Measurements from ENCODE around the gene MMP25.

Gene MMP25

GRCh38 chr16:3098459-3099394, 52.4 kb downstream of the MMP25 start, which contains the start of gene ZSCAN10:
TSS of gene ZSCAN10 (minus strand) at chr16:3099294. CDS start at chr16:3092937, 6,357 bp downstream.
- Histone ChIP-seq H3K4me1 (ENCODE audit: insufficient read depth, insufficient read length) (peaks cover 18% of the 10 kb centered on the region), H3K9ac (ENCODE audit: insufficient read length, low read depth) (peak within 1 kb of the TSS; percentile 99)

GRCh38 chr16:3099395-3099731, 53.0 kb downstream of the MMP25 start:
- H3K9ac ChIP-seq (ENCODE audit: insufficient read length, low read depth) = peak overlapping the region; percentile 99
- peak overlapping the region; percentile 97 for H3K4me3 ChIP-seq (ENCODE audit: insufficient read length, low read depth)
- H3K9me3 ChIP-seq (ENCODE audit: insufficient read depth, low read length) = no peaks in the 10 kb centered on the region
- TF ChIP-seq ZNF274 (IDR thresholded peaks at IDR 0.05; ENCODE audit: low read depth, low read length) = no peak
- no peak for TF ChIP-seq SUZ12 (IDR thresholded peaks at IDR 0.05; ENCODE audit: extremely low read depth, insufficient read depth, insufficient read length)
- peak; percentile 4 for TF ChIP-seq YY1 (IDR thresholded peaks at IDR 0.05; ENCODE audit: insufficient read depth, insufficient read length)
- no peaks in the 10 kb centered on the region for H3K27me3 ChIP-seq (ENCODE audit: insufficient read depth, insufficient read length)
- no peak for DNase-seq (ENCODE audit: low read depth, low spot score)
- H3K36me3 ChIP-seq (ENCODE audit: insufficient read depth, insufficient read length, low read length) = peaks cover 1% of the 10 kb centered on the region
- H3K4me1 ChIP-seq (ENCODE audit: insufficient read depth, insufficient read length) = peaks cover 18% of the 10 kb centered on the region

More at GRCh38 chr16:3098459-3099394, 52.4 kb downstream of the MMP25 start, which contains the start of gene ZSCAN10:
- Histone ChIP-seq H3K36me3 (ENCODE audit: insufficient read depth, insufficient read length, low read length) (peaks cover 2% of the 10 kb centered on the region), H3K9me3 (ENCODE audit: insufficient read depth, low read length) (no peaks in the 10 kb centered on the region), H3K27me3 (ENCODE audit: insufficient read depth, insufficient read length) (no peaks in the 10 kb centered on the region), H3K4me3 (ENCODE audit: insufficient read length, low read depth) (peak within 1 kb of the TSS; percentile 97)
- DNase-seq (ENCODE audit: low read depth, low spot score) = peak; percentile 86
- TF ChIP-seq YY1 (IDR thresholded peaks at IDR 0.05; ENCODE audit: insufficient read depth, insufficient read length) (no peak), ZNF274 (IDR thresholded peaks at IDR 0.05; ENCODE audit: low read depth, low read length) (no peak), SUZ12 (IDR thresholded peaks at IDR 0.05; ENCODE audit: extremely low read depth, insufficient read depth, insufficient read length) (no peak)

DNA sequence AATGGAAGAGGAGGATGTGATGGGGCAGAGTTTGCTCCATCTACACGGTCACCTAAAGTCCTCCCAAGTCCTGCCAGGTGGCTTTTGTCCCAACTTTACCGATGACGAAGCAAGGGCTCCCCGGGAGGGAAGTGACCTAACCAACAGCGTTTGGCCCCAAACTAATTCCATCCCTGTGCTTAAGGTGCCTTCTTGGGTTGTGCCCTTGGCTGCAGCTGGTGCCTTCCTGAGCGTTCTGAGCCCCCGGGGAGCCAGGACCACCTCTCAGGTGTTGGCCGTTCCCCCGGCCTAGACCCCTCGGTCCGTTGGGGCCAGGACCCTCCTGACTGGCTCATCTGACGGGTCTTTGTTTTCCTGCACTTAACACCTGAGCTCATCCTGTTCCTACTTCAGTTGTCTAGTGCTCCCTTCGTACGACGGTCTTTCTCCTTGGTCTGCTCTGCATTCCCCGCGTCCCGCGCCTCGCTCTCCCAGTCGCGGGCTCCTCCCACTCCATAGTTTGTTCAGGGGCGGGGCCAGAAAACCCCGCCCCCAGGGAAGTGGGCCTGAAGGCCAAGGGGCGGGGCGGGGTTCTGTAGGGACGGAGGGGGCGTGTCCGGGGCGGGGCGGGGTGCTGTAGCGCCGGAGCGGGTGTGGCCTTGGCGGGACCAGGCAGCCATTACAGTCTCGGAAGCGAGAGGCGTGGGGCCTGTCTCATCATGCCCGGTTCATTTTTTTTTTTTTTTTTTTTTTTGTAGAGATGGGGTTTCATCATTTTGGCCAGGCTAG, 53.6 kb downstream of the MMP25 start:
- H3K27me3 ChIP-seq (ENCODE audit: insufficient read depth, insufficient read length) = no peaks in the 10 kb centered on the region
- TF ChIP-seq YY1 (IDR thresholded peaks at IDR 0.05; ENCODE audit: insufficient read depth, insufficient read length) (peak; percentile 4), ZNF274 (IDR thresholded peaks at IDR 0.05; ENCODE audit: low read depth, low read length) (no peak)
- no peaks in the 10 kb centered on the region for H3K36me3 ChIP-seq (ENCODE audit: insufficient read depth, insufficient read length, low read length)
- no peaks in the 10 kb centered on the region for H3K9me3 ChIP-seq (ENCODE audit: insufficient read depth, low read length)
- peak; percentile 88 for DNase-seq (ENCODE audit: low read depth, low spot score)
- H3K4me1 ChIP-seq (ENCODE audit: insufficient read depth, insufficient read length) = peaks cover 18% of the 10 kb centered on the region
- H3K4me3 ChIP-seq (ENCODE audit: insufficient read length, low read depth) = peak overlapping the region; percentile 97
- H3K9ac ChIP-seq (ENCODE audit: insufficient read length, low read depth) = peak overlapping the region; percentile 99

GRCh38 chr16:3101018-3101840, 54.9 kb downstream of the MMP25 start:
- TF ChIP-seq SUZ12 (IDR thresholded peaks at IDR 0.05; ENCODE audit: extremely low read depth, insufficient read depth, insufficient read length) (no peak), YY1 (IDR thresholded peaks at IDR 0.05; ENCODE audit: insufficient read depth, insufficient read length) (no peak), ZNF274 (IDR thresholded peaks at IDR 0.05; ENCODE audit: low read depth, low read length) (no peak)
- Histone ChIP-seq H3K36me3 (ENCODE audit: insufficient read depth, insufficient read length, low read length) (no peaks in the 10 kb centered on the region), H3K9me3 (ENCODE audit: insufficient read depth, low read length) (no peaks in the 10 kb centered on the region), H3K4me3 (ENCODE audit: insufficient read length, low read depth) (no peak overlapping the region), H3K4me1 (ENCODE audit: insufficient read depth, insufficient read length) (peaks cover 17% of the 10 kb centered on the region), H3K27me3 (ENCODE audit: insufficient read depth, insufficient read length) (no peaks in the 10 kb centered on the region), H3K9ac (ENCODE audit: insufficient read length, low read depth) (peak overlapping the region; percentile 37)
- DNase-seq (ENCODE audit: low read depth, low spot score) = no peak

DNA sequence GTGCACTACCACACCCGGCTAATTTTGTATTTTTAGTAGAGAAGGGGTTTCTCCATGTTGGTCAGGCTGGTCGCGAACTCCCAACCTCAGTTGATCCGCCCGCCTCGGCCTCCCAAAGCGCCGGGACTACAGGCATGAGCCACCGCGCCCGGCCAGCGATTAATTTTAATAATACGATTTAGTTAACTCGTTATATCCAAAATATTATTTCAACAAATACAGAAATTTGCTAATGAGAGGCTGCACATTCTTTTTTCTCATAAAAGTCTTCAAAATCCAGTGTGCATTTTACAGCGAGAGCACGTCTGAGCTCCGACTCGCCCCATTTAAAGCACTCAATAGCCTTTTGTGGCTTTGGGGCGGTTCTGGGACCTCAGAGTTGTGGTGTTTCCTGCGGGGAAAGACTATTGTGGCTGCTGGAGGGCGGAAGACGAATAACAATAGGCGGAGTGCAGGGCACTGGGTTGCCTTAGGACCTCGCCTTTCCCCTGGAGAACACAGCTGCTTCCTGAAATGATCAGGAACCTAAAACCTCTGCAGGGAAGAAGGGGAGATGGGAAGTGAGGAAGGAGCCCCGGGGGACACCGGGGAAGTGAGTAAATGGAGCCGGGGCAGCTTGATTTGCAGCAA, 55.6 kb downstream of the MMP25 start:
- Histone ChIP-seq H3K27me3 (ENCODE audit: insufficient read depth, insufficient read length) (peaks cover under 1% of the 10 kb centered on the region), H3K9me3 (ENCODE audit: insufficient read depth, low read length) (no peaks in the 10 kb centered on the region), H3K9ac (ENCODE audit: insufficient read length, low read depth) (peak overlapping the region; percentile 29), H3K4me1 (ENCODE audit: insufficient read depth, insufficient read length) (peaks cover 14% of the 10 kb centered on the region), H3K36me3 (ENCODE audit: insufficient read depth, insufficient read length, low read length) (no peaks in the 10 kb centered on the region), H3K4me3 (ENCODE audit: insufficient read length, low read depth) (peak overlapping the region; percentile 3)
- no peak for TF ChIP-seq ZNF274 (IDR thresholded peaks at IDR 0.05; ENCODE audit: low read depth, low read length)
- no peak for TF ChIP-seq SUZ12 (IDR thresholded peaks at IDR 0.05; ENCODE audit: extremely low read depth, insufficient read depth, insufficient read length)
- TF ChIP-seq YY1 (IDR thresholded peaks at IDR 0.05; ENCODE audit: insufficient read depth, insufficient read length) = no peak
- peak; percentile 77 for DNase-seq (ENCODE audit: low read depth, low spot score)

DNA sequence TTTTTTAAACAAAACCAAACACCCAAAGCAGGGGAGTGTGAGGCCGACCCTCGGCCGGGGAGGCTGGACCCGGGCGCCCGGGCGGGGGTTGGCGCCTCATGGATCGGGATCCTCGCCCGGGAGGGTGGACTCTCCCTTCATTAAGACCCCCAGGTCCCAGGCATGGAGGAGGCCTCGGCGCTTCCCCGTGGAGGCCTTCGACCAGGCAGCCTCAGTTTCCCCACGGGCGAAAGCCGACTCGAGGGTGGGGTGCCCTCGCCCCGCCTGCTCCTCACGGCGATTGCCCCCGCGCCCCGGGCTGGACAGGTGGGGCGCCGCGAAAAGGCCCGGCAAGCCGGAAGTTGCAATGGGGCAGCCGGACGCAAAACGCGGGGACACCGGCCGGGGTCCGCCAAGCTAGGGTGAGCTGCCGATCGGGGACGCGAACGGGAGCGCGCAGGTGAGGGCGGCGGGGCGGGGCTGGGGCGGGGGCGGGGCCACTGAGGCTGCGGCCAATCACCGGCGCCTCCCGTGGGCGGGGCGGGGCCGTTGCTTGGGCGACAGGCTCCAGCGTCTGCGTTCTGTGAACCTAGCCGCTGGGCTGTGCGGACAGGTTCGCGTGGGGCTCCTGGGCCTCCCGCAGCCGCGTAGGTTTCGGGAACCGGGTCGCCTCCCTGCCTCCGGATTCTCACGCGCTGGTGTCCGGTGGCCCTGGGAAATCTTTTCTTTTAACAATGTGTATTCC, 60.0 kb downstream of the MMP25 start:
- Histone ChIP-seq H3K9me3 (ENCODE audit: insufficient read depth, low read length) (no peaks in the 10 kb centered on the region), H3K4me1 (ENCODE audit: insufficient read depth, insufficient read length) (peaks cover 3% of the 10 kb centered on the region), H3K9ac (ENCODE audit: insufficient read length, low read depth) (peak overlapping the region; percentile 96), H3K4me3 (ENCODE audit: insufficient read length, low read depth) (peak overlapping the region; percentile 68), H3K36me3 (ENCODE audit: insufficient read depth, insufficient read length, low read length) (no peaks in the 10 kb centered on the region), H3K27me3 (ENCODE audit: insufficient read depth, insufficient read length) (peaks cover 7% of the 10 kb centered on the region)
- TF ChIP-seq SUZ12 (IDR thresholded peaks at IDR 0.05; ENCODE audit: extremely low read depth, insufficient read depth, insufficient read length) (no peak), ZNF274 (IDR thresholded peaks at IDR 0.05; ENCODE audit: low read depth, low read length) (no peak), YY1 (IDR thresholded peaks at IDR 0.05; ENCODE audit: insufficient read depth, insufficient read length) (no peak)
- DNase-seq (ENCODE audit: low read depth, low spot score) = peak; percentile 86
